PC-9 (cell line): Measurements from ENCODE around the gene RDH14.

Source experiments
- EZH2 ChIP-seq: fragments of 200-600 bp; sonication (generic); IDR thresholded peaks from 2 replicates; pipeline ENCODE4 v1.8.0; 2017; ENCODE audit warnings: antibody characterized with exemption, low read depth
- TF ChIP-seq, protein P1 (sequence below): fragments of 200-600 bp; sonication (generic); conservative IDR thresholded peaks from 2 replicates; pipeline ENCODE4 v1.6.1; 2017; ENCODE audit warnings: mixed run types, antibody characterized with exemption, mild to moderate bottlenecking, moderate library complexity

DNA sequence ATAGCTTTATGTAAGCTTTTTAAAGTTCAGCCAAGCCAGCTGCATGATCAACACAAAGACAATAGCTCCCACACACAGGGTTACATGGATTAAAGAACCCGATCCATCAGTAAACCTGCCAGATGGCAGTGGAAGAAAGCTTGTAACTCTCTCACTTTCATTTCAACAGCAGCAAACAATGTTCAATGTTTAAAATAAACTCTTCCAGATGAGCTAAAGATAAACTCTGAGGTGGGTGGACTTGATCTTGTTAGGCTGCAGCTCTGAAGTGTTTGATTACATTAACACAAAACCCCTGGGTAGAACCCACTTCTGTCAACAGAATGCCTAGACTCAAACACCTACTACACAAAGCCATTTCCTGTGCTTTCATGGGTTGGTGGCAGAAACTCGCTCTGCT lies 13.9 kb downstream of the RDH14 start:
- TF ChIP-seq, protein P1, sequence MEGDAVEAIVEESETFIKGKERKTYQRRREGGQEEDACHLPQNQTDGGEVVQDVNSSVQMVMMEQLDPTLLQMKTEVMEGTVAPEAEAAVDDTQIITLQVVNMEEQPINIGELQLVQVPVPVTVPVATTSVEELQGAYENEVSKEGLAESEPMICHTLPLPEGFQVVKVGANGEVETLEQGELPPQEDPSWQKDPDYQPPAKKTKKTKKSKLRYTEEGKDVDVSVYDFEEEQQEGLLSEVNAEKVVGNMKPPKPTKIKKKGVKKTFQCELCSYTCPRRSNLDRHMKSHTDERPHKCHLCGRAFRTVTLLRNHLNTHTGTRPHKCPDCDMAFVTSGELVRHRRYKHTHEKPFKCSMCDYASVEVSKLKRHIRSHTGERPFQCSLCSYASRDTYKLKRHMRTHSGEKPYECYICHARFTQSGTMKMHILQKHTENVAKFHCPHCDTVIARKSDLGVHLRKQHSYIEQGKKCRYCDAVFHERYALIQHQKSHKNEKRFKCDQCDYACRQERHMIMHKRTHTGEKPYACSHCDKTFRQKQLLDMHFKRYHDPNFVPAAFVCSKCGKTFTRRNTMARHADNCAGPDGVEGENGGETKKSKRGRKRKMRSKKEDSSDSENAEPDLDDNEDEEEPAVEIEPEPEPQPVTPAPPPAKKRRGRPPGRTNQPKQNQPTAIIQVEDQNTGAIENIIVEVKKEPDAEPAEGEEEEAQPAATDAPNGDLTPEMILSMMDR, result no peak
- no peak for TF ChIP-seq EZH2
